BLaER1 treated with 17β-estradiol and CSF1 and Interleukin-3, amounts not matched to agents 10 nM and 100 nM (cell line): ENCODE measurements around the gene TIMM10B.

ENCODE experiments used
- H3K27ac ChIP-seq, 11 experiments: shearing (Covaris generic); formaldehyde crosslinking; 2 replicates each; pipeline ENCODE4 v1.8.1; 2022
- H3K27me3 ChIP-seq, 11 experiments: shearing (Covaris generic); formaldehyde crosslinking; 2 replicates each; pipeline ENCODE4 v1.8.1; 2022
- H3K36me3 ChIP-seq, 11 experiments: shearing (Covaris generic); formaldehyde crosslinking; 2 replicates each; pipeline ENCODE4 v1.8.1; 2022
- H3K4me1 ChIP-seq, 10 experiments: shearing (Covaris generic); formaldehyde crosslinking; 2 replicates each; pipeline ENCODE4 v1.8.1; 2022
- H3K4me2 ChIP-seq, 11 experiments: shearing (Covaris generic); formaldehyde crosslinking; 2 replicates each; pipeline ENCODE4 v1.8.1; 2022
- H3K4me3 ChIP-seq, 10 experiments: shearing (Covaris generic); formaldehyde crosslinking; 2 replicates each; pipeline ENCODE4 v1.8.1; 2022
- H3K9ac ChIP-seq, 11 experiments: shearing (Covaris generic); formaldehyde crosslinking; 2 replicates each; pipeline ENCODE4 v1.8.1; 2022
- H3K9me3 ChIP-seq, 11 experiments: shearing (Covaris generic); formaldehyde crosslinking; replicated peaks in 1 of 11; 2 replicates each; pipeline ENCODE4 v1.8.1; 2022
- H4K20me1 ChIP-seq, 11 experiments: shearing (Covaris generic); formaldehyde crosslinking; 2 replicates each; pipeline ENCODE4 v1.8.1; 2022
- Cebpa-rat ChIP-seq, 11 experiments: shearing (Covaris generic); IDR thresholded peaks; 2 replicates each; pipeline ENCODE4 v1.8.1; 2022

The TIMM10B gene

GRCh38 chr11:6481012-6481923, at the start of gene TIMM10B, which contains the start of gene ARFIP2:
Gene TIMM10B (plus strand): TSS chr11:6481501. CDS start chr11:6481517, 16 bp downstream.
Gene ARFIP2 (minus strand): TSS chr11:6481331. CDS start chr11:6480421, 910 bp downstream.
- H4K20me1 ChIP-seq = peaks cover 0 to 44% (median 24%) of the 10 kb centered on the region in 11 experiments; a peak in 12 of 22 replicates
- TF ChIP-seq Cebpa-rat (IDR thresholded peaks at IDR 0.05) = no peak
- no peaks in the 10 kb centered on the region for H3K27me3 ChIP-seq
- peaks cover 69 to 78% (median 75%) of the 10 kb centered on the region in 11 experiments for H3K36me3 ChIP-seq
- H3K9ac ChIP-seq = peak within 1 kb of the TSS; percentile 87 to 95 (median 93)
- H3K4me3 ChIP-seq = peak within 1 kb of the TSS; percentile 70 to 93 (median 82)
- peaks cover 26 to 45% (median 31%) of the 10 kb centered on the region in 10 experiments for H3K4me1 ChIP-seq
- H3K27ac ChIP-seq = peak within 1 kb of the TSS; percentile 77 to 93 (median 90)
- no peaks in the 10 kb centered on the region for H3K9me3 ChIP-seq
- peak within 1 kb of the TSS; percentile 93 to 100 (median 98) for H3K4me2 ChIP-seq

DNA sequence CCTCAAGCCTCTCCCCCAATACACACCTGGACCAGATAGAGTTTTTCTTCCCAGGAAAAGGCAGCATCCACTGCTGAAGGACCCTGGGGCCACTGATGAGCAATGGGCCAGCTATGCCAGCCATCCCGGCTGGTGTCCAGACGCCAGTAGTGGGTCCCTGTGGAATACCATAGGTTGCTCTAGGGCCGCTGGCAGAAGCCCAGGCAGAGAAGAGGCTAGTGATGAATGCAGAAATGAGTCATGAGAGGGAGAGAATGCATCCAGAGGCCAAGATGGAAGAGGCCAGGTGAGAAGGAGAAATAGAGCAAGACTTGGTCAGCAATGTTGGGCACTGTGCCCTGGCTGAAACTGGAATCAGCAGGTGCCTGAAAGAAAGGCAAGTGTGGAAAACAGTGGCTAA, 49.4 kb upstream of the TIMM10B start:
- peaks cover 0 to 44% (median 37%) of the 10 kb centered on the region in 10 experiments; a peak in 17 of 20 replicates for H3K4me1 ChIP-seq
- H3K9me3 ChIP-seq = no peaks in the 10 kb centered on the region
- H3K4me3 ChIP-seq = no peak overlapping the region
- H3K27me3 ChIP-seq = no peaks in the 10 kb centered on the region
- H3K4me2 ChIP-seq = no peak overlapping the region
- no peak for TF ChIP-seq Cebpa-rat (IDR thresholded peaks at IDR 0.05)
- H3K27ac ChIP-seq = no peak overlapping the region
- no peaks in the 10 kb centered on the region for H3K36me3 ChIP-seq
- H4K20me1 ChIP-seq = no peaks in the 10 kb centered on the region
- no peak overlapping the region for H3K9ac ChIP-seq

DNA sequence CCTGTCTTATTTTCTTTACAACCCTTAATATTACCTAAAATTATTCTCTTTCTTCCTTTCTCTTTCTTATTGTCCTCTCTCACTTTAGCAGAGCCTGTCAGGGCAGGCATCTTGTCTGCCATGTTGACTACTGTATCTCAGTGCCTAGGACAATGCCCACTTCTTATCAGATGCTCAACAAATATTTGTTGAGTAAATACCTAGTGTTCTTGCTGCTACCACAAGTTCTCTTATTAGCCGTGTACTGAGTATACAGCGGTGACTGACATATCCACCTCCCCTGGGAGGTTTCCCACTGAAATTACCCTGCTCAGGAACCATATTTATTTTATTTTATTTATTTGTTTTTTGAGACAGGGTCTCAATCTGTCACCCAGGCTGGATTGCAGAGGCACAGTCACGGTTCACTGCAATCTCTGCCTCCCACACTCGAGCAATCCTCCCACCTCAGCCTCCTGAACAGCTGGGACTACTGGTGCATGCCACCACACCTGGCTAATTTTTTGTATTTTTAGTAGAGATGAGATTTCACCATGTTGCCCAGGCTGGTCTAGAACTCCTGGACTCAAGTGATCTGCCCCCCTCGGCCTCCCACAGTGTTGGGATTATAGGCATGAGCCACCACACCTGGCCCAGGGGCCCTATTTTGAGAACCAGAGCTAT, 47.2 kb upstream of the TIMM10B start:
- Histone ChIP-seq H3K4me2 (peak overlapping the region in 8 of 11 experiments; percentile 39 to 79 (median 64); a peak in 16 of 22 replicates), H3K27ac (peak overlapping the region in 4 of 11 experiments; percentile 55 to 66 (median 59); a peak in 8 of 22 replicates), H3K4me3 (no peak overlapping the region), H3K36me3 (no peaks in the 10 kb centered on the region), H3K9ac (peak overlapping the region in 1 of 11 experiments; percentile 0; a peak in 2 of 22 replicates), H4K20me1 (no peaks in the 10 kb centered on the region), H3K4me1 (peaks cover 19 to 64% (median 49%) of the 10 kb centered on the region in 10 experiments), H3K9me3 (no peaks in the 10 kb centered on the region), H3K27me3 (no peaks in the 10 kb centered on the region)
- TF ChIP-seq Cebpa-rat (IDR thresholded peaks at IDR 0.05) = peak in 2 of 11 experiments; percentile 16 to 68; a peak in 3 of 22 replicates

DNA sequence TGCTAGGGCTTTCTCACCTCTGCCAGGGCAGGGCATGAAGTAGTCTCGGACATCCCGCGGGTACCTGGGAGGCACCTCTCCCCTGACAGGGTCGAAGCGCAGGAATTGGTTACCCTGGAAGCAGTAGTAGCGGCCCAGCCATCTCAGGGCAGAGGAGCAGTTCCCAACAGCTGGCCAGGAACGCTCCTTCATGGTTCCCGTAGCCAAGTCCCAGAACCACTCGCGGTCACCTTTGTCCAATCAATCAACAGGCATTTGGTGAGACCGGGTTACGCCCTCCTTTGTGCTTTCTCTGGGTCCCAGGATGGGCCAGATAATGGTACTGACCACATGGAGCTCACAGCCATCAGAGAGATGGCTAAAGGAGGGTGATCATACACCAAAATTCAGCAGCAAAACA, 43.9 kb upstream of the TIMM10B start:
- Histone ChIP-seq H4K20me1 (no peaks in the 10 kb centered on the region), H3K9me3 (no peaks in the 10 kb centered on the region), H3K4me3 (no peak overlapping the region), H3K9ac (no peak overlapping the region), H3K4me1 (peaks cover 22 to 65% (median 49%) of the 10 kb centered on the region in 10 experiments), H3K4me2 (peak overlapping the region in 10 of 11 experiments; percentile 14 to 76 (median 42); a peak in 19 of 22 replicates), H3K27me3 (no peaks in the 10 kb centered on the region), H3K36me3 (no peaks in the 10 kb centered on the region), H3K27ac (peak overlapping the region in 1 of 11 experiments; percentile 58; a peak in 1 of 22 replicates)
- TF ChIP-seq Cebpa-rat (IDR thresholded peaks at IDR 0.05) = no peak

- Histone ChIP-seq H3K36me3 (no peaks in the 10 kb centered on the region), H3K4me1 (peaks cover 22 to 61% (median 47%) of the 10 kb centered on the region in 10 experiments), H3K9me3 (no peaks in the 10 kb centered on the region), H3K9ac (no peak overlapping the region), H3K4me3 (no peak overlapping the region), H4K20me1 (no peaks in the 10 kb centered on the region), H3K27ac (no peak overlapping the region; a peak in 1 of 22 replicates), H3K27me3 (no peaks in the 10 kb centered on the region), H3K4me2 (peak overlapping the region; percentile 14 to 76 (median 38); a peak in 20 of 22 replicates)
- TF ChIP-seq Cebpa-rat (IDR thresholded peaks at IDR 0.05) = no peak
Measured at GRCh38 chr11:6437993-6438392, 43.3 kb upstream of the TIMM10B start.

DNA sequence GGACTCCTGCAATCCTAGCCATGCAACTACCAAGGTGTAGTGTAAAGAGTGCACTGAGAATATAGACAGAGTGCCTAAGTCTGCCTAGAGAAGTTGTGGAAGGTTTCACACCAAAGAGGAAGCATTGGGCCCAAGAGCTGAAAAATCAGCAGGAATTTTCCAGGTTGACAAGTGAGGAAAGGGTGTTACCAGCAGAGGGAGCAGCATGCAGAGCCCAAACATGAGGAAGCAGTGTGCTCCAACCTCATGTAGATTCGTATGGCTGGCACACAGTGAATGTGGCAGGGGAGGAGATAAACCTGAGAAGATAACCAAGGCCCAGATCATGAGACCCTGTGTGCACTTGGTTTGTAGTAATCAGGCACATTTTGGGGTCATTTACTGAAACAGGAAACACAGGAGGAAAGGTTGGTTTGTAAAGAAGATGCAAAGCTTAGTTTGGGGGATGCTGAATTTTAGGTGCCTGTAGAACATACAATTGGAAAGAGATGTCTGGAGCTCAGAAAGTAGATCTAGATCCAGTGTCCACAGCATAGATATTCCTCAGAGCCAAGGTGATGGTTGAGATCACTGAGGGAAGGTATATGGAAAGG, 42.2 kb upstream of the TIMM10B start:
- H4K20me1 ChIP-seq = no peaks in the 10 kb centered on the region
- H3K4me2 ChIP-seq = peak overlapping the region in 2 of 11 experiments; percentile 64 to 76; a peak in 4 of 22 replicates
- no peaks in the 10 kb centered on the region for H3K9me3 ChIP-seq
- no peaks in the 10 kb centered on the region for H3K27me3 ChIP-seq
- no peaks in the 10 kb centered on the region for H3K36me3 ChIP-seq
- H3K4me1 ChIP-seq = peaks cover 20 to 50% (median 38%) of the 10 kb centered on the region in 10 experiments
- H3K9ac ChIP-seq = no peak overlapping the region
- TF ChIP-seq Cebpa-rat (IDR thresholded peaks at IDR 0.05) = no peak
- no peak overlapping the region for H3K27ac ChIP-seq
- no peak overlapping the region for H3K4me3 ChIP-seq

- H3K4me3 ChIP-seq = no peak within 1 kb of the TSS
- H3K27ac ChIP-seq = no peak within 1 kb of the TSS
- H3K4me1 ChIP-seq = peaks cover 17 to 31% (median 22%) of the 10 kb centered on the region in 10 experiments
- H3K36me3 ChIP-seq = no peaks in the 10 kb centered on the region
- H3K27me3 ChIP-seq = no peaks in the 10 kb centered on the region
- no peak within 1 kb of the TSS for H3K4me2 ChIP-seq
- H3K9ac ChIP-seq = no peak within 1 kb of the TSS
- H4K20me1 ChIP-seq = no peaks in the 10 kb centered on the region
- H3K9me3 ChIP-seq = no peaks in the 10 kb centered on the region
- no peak for TF ChIP-seq Cebpa-rat (IDR thresholded peaks at IDR 0.05)
Measured at GRCh38 chr11:6440906-6441358, 40.4 kb upstream of the TIMM10B start, which contains the start of gene HPX. Gene HPX (minus strand): TSS chr11:6440987. CDS start chr11:6440963, 24 bp downstream.

- no peak overlapping the region for H3K9ac ChIP-seq
- no peaks in the 10 kb centered on the region for H3K9me3 ChIP-seq
- no peak overlapping the region for H3K27ac ChIP-seq
- H3K36me3 ChIP-seq = peaks cover 0 to 2% (median 0%) of the 10 kb centered on the region in 11 experiments; a peak in 2 of 22 replicates
- H3K4me2 ChIP-seq = no peak overlapping the region
- peaks cover 9 to 19% (median 14%) of the 10 kb centered on the region in 10 experiments; a peak in 18 of 20 replicates for H3K4me1 ChIP-seq
- no peak for TF ChIP-seq Cebpa-rat (IDR thresholded peaks at IDR 0.05)
- no peak overlapping the region for H3K4me3 ChIP-seq
- no peaks in the 10 kb centered on the region for H3K27me3 ChIP-seq
- no peaks in the 10 kb centered on the region for H4K20me1 ChIP-seq
Measured at GRCh38 chr11:6442441-6442840, 38.9 kb upstream of the TIMM10B start.
